Endodermal cell (in vitro differentiated cells): ENCODE measurements around the gene LTF. TPM values are rescaled to one million over a fixed set of nuclear protein-coding genes. Genes with fewer than 3 reads are reported as not detected.
"Not testable (repeated sequence)": the region's sequence is repeated elsewhere in the genome, so short reads cannot be mapped to it uniquely, and the experiment has no call there.

Experiments
- DNase-seq: peaks from one replicate; pipeline ENCODE4 v3.0.0-alpha.2; 2017
- H3K27ac ChIP-seq: 2 replicates; pipeline ENCODE4 v1.5.1; 2013; ENCODE audit warnings: mild to moderate bottlenecking, low read depth, low read length, moderate library complexity
- H3K27me3 ChIP-seq: 2 replicates; pipeline ENCODE4 v1.6.1; 2013; ENCODE audit warnings: mild to moderate bottlenecking, low read length, moderate library complexity; ENCODE audit not compliant: insufficient read depth, control insufficient read depth, poor library complexity, severe bottlenecking
- H3K36me3 ChIP-seq: 2 replicates; pipeline ENCODE4 v1.7.0; 2013; ENCODE audit warnings: mild to moderate bottlenecking, low read length, moderate library complexity; ENCODE audit not compliant: control insufficient read depth, insufficient read depth
- H3K4me1 ChIP-seq: one replicate; pipeline ENCODE4 v1.7.0; 2013; ENCODE audit warnings: low read length; ENCODE audit not compliant: control insufficient read depth, insufficient read depth
- H3K4me3 ChIP-seq: 2 replicates; pipeline ENCODE4 v1.5.1; 2013; ENCODE audit warnings: mild to moderate bottlenecking, low read length, moderate library complexity
- H3K9ac ChIP-seq: 2 replicates; pipeline ENCODE4 v1.6.1; 2013; ENCODE audit warnings: mild to moderate bottlenecking, low read length, moderate library complexity; ENCODE audit not compliant: poor library complexity, severe bottlenecking; ENCODE audit errors: extremely low read depth
- H3K9me3 ChIP-seq: 2 replicates; pipeline ENCODE4 v1.6.1; 2013; ENCODE audit warnings: mild to moderate bottlenecking, low read length, moderate library complexity; ENCODE audit not compliant: control insufficient read depth
- H3K27ac Mint-ChIP-seq: 2 replicates; pipeline ENCODE4 v1.8.0; 2020; ENCODE audit warnings: mixed read lengths
- H3K27me3 Mint-ChIP-seq: 2 replicates; pipeline ENCODE4 v1.8.0; 2021; ENCODE audit warnings: mild to moderate bottlenecking, mixed read lengths; ENCODE audit not compliant: insufficient read depth
- H3K36me3 Mint-ChIP-seq: 2 replicates; pipeline ENCODE4 v1.8.0; 2020; ENCODE audit warnings: low read depth, mixed read lengths
- H3K4me1 Mint-ChIP-seq: 2 replicates; pipeline ENCODE4 v1.8.0; 2020; ENCODE audit warnings: mixed read lengths
- H3K4me3 Mint-ChIP-seq: 2 replicates; pipeline ENCODE4 v1.8.0; 2020; ENCODE audit warnings: mild to moderate bottlenecking, moderate library complexity, mixed read lengths
- H3K9me3 Mint-ChIP-seq: 2 replicates; pipeline ENCODE4 v1.8.0; 2020; ENCODE audit warnings: mild to moderate bottlenecking, mixed read lengths
- WGBS, 2 experiments: methylation state at CpG; one replicate each; pipeline versions ENCODE4 v1.1.5 to v1.1.7; 2013; ENCODE audit warnings: missing lambda C conversion rate in 2 of 2, mixed read lengths in 1 of 2; ENCODE audit not compliant: insufficient coverage in 1 of 2, insufficient read length in 1 of 2; 5-methylcytosine and 5-hydroxymethylcytosine counted together
- total RNA-seq, 2 donors: library from RNA; stranded (reverse); fragmentation: NEBNext Ultra II Directional in 1 of 2; extraction: Animal tissue kit (Norgen Biotek cat#: 25700) in 1 of 2; gene quantifications; 2 replicates in 1 of 2; 3 replicates in 1 of 2; pipeline ENCODE4 v1.2.1, GENCODE V29; 2021
- TF ChIP-seq, protein P1 (sequence below): fragments of 200-600 bp; sonication (generic); conservative IDR thresholded peaks from 2 replicates; pipeline ENCODE4 v1.5.0; 2021; ENCODE audit warnings: antibody characterized with exemption, mild to moderate bottlenecking

The LTF gene
- total RNA-seq, 2 donors from 2014 or later = 0.24 to 0.31 TPM

- Histone ChIP-seq H3K4me3 (no peak overlapping the region), H3K4me1 (no peaks in the 10 kb centered on the region), H3K9me3 (peaks cover 24% of the 10 kb centered on the region), H3K9ac (no peak overlapping the region), H3K27me3 (no peaks in the 10 kb centered on the region), H3K36me3 (no peaks in the 10 kb centered on the region), H3K27ac (no peak overlapping the region)
- H3K4me1 Mint-ChIP-seq = peaks cover 13% of the 10 kb centered on the region
- H3K36me3 Mint-ChIP-seq = no peaks in the 10 kb centered on the region
- H3K27ac Mint-ChIP-seq = no peak overlapping the region
- H3K9me3 Mint-ChIP-seq = peaks cover 28% of the 10 kb centered on the region
- peaks cover 2% of the 10 kb centered on the region for H3K27me3 Mint-ChIP-seq
- H3K4me3 Mint-ChIP-seq = no peak overlapping the region
- no peak for DNase-seq
- WGBS, 2 experiments = 90 to 94% methylated on average over 10 of the region's 10 CpGs
- TF ChIP-seq, protein P1, sequence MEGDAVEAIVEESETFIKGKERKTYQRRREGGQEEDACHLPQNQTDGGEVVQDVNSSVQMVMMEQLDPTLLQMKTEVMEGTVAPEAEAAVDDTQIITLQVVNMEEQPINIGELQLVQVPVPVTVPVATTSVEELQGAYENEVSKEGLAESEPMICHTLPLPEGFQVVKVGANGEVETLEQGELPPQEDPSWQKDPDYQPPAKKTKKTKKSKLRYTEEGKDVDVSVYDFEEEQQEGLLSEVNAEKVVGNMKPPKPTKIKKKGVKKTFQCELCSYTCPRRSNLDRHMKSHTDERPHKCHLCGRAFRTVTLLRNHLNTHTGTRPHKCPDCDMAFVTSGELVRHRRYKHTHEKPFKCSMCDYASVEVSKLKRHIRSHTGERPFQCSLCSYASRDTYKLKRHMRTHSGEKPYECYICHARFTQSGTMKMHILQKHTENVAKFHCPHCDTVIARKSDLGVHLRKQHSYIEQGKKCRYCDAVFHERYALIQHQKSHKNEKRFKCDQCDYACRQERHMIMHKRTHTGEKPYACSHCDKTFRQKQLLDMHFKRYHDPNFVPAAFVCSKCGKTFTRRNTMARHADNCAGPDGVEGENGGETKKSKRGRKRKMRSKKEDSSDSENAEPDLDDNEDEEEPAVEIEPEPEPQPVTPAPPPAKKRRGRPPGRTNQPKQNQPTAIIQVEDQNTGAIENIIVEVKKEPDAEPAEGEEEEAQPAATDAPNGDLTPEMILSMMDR = no peak
Measured at GRCh38 chr3:46427916-46428833, 36.5 kb downstream of the LTF start.

DNA sequence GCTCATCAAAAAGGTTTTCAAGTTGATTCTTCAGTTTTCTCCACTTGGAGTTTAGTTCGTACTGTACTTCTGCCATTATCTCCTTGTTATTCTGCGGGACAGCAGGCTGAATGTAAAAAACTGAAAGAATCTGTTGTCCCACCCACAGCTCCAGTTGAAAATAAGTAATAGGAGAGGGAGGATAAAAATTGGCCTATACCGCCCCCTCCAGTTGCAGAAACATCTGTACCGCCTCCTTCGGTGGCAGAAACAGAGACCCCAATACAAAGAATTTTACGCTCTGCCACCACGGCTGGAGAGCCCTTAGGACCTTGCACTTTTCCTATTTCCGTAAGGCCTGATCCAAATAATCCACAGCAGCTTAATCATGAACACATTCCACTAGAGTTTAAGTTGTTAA, 37.3 kb downstream of the LTF start:
- not testable (repeated sequence) for H3K27me3 Mint-ChIP-seq, H3K4me1 ChIP-seq, H3K4me3 Mint-ChIP-seq, H3K9ac ChIP-seq, H3K27me3 ChIP-seq, H3K27ac ChIP-seq, H3K4me3 ChIP-seq, H3K27ac Mint-ChIP-seq, H3K36me3 Mint-ChIP-seq, H3K36me3 ChIP-seq
- TF ChIP-seq, protein P1 = peak; percentile 60
- peaks cover 13% of the 10 kb centered on the region for H3K4me1 Mint-ChIP-seq
- WGBS, 2 experiments = 67 to 100% methylated on average over 1 to 8 of the region's 8 CpGs
- peak; percentile 56 for DNase-seq
- peaks cover 20% of the 10 kb centered on the region for H3K9me3 Mint-ChIP-seq
- peaks cover 17% of the 10 kb centered on the region for H3K9me3 ChIP-seq

DNA sequence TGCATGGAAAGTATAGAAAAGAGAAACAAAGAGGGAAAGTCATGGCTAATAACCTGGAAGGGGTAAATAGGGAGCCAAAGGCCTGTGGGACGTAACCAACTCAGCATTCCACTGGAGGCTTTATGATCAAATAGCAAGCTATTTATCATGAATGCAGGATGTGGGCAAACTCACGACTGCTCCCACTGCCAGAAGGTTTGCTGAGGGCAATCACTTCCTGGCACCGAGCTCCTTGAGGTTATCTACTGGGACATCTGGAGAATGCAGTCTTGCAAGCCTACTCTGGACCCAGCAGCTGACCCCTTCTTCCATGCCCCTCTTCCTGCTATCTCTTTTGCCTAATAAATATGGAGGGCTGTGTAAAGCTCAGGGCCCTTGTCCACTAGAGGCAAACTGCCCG, 38.2 kb downstream of the LTF start:
- H3K4me1 ChIP-seq, H3K27ac ChIP-seq, H3K9me3 ChIP-seq, H3K4me3 Mint-ChIP-seq, H3K36me3 ChIP-seq, H3K36me3 Mint-ChIP-seq, H3K9ac ChIP-seq, H3K4me3 ChIP-seq, H3K27me3 ChIP-seq, DNase-seq, H3K27me3 Mint-ChIP-seq: not testable (repeated sequence)
- H3K4me1 Mint-ChIP-seq = peaks cover 13% of the 10 kb centered on the region
- peaks cover 11% of the 10 kb centered on the region for H3K9me3 Mint-ChIP-seq
- WGBS, 2 experiments = 89 to 91% methylated on average over 4 of the region's 4 CpGs
- H3K27ac Mint-ChIP-seq = peak overlapping the region; percentile 22
